ENCODE data around the gene ITGB4. TPM values are rescaled to one million over a fixed set of nuclear protein-coding genes. Genes with fewer than 3 reads are reported as not detected.

ITGB4 gene
- total and polyA plus RNA-seq, 2 donors (not counting 3 experiments of a cell fraction or from before 2014, with no cell fraction given): 4.2 to 6.7 TPM

DNA sequence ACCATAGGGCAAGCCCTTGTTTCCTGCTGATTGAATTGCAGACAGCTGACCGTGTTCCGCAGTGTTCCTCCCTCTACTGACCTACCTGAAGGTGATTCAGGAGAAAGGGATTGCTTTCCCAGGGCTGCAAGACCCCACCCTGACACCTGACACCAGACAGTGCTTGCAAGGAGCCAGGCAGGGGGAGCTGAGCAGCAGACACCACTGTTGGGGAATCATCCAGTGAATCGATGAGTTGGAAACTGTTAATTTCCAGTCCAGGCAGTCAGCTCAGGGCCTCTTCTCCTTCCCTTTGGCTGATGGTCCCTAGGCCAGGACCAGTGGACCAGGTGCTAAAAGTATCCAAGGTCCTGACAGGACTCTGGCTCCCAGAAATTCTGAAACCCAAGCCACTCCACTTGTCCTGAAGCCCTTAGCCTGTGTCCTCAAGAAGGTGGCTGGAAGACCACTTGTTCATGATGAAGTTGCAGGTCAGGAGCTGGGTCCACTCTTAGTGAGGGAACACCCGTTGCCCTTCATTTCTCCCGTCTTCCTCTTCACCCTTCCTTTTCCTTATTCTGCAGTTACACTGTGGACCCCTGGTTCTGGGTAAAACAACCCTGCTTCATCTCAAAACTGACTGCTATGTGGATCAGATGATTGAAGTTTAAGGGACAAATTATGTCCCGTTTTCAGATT lies 53.9 kb downstream of the ITGB4 start:
- DNase-seq (ENCODE audit: low read depth, low spot score): no peak
- ChIA-PET POLR2A (interaction anchor here (0.8 to 5.2 kb wide), 4 partner anchors 10 to 55 kb away, joined by 3 to 24 read pairs (median 4); partner anchors contain the start of genes GALK1 and UNK), CTCF (interaction anchor here (1.6 to 3.5 kb wide), 5 partner anchors 8 to 121 kb away, joined by 4 to 19 read pairs (median 16); partner anchors contain the start of genes GALK1, TRIM65 and UNK)
- Histone ChIP-seq H3K9me3 (replicated peaks; ENCODE audit: control insufficient read depth, insufficient read depth, low read length) (no peaks in the 10 kb centered on the region), H3K36me3 (ENCODE audit: control insufficient read depth in 2 of 2, extremely low read depth in 1 of 2, insufficient read depth in 2 of 2, low read length in 2 of 2) (peaks cover 14 to 16% of the 10 kb centered on the region in 2 experiments), H3K9ac (replicated peaks; ENCODE audit: extremely low read depth, insufficient read depth, low read length) (no peak overlapping the region), H3K27me3 (ENCODE audit: control insufficient read depth in 2 of 2, insufficient read depth in 2 of 2, low read length in 2 of 2) (no peaks in the 10 kb centered on the region), H3K27ac (ENCODE audit: insufficient read depth, low read depth, low read length) (no peak overlapping the region), H3K4me1 (ENCODE audit: control insufficient read depth, extremely low read depth, insufficient read depth, low read length) (peaks cover 9% of the 10 kb centered on the region), H3K9me1 (replicated peaks; ENCODE audit: control insufficient read depth, extremely low read depth, insufficient read depth, low read length) (no peaks in the 10 kb centered on the region), H3K4me2 (ENCODE audit: insufficient read depth, low read length) (no peak overlapping the region), H3K4me3 (replicated peaks in 1 of 3; ENCODE audit: insufficient read depth in 1 of 3, low read depth in 1 of 3, low read length in 3 of 3) (no peak overlapping the region), H2AFZ (ENCODE audit: low read depth, low read length) (no peak overlapping the region), H4K20me1 (replicated peaks; ENCODE audit: control insufficient read depth, extremely low read depth, insufficient read depth, low read length) (peaks cover 6% of the 10 kb centered on the region), H3K79me2 (ENCODE audit: control insufficient read depth, insufficient read depth, low read length) (peaks cover 18% of the 10 kb centered on the region)
- BruUV-seq (replicated peaks): no TSS peak
- intact Hi-C loops (cut with micrococcal nuclease): loop anchor here (1.0 to 10.0 kb wide), 3 partner anchors 52 to 230 kb away; partner anchors contain the start of genes CDK3 and TRIM65
- FAIRE-seq: peak; percentile 40
- dilution Hi-C loops (cut with MboI; ENCODE audit: extremely low pct_ligation_motif_present, low sequenced_read_pairs): no loop called here
- TF ChIP-seq POLR2A (IDR thresholded peaks at IDR 0.05; ENCODE audit: low read depth, low read length) (no peak), FOS (IDR thresholded peaks at IDR 0.05; ENCODE audit: borderline replicate concordance, insufficient read depth, low read length) (no peak)

DNA sequence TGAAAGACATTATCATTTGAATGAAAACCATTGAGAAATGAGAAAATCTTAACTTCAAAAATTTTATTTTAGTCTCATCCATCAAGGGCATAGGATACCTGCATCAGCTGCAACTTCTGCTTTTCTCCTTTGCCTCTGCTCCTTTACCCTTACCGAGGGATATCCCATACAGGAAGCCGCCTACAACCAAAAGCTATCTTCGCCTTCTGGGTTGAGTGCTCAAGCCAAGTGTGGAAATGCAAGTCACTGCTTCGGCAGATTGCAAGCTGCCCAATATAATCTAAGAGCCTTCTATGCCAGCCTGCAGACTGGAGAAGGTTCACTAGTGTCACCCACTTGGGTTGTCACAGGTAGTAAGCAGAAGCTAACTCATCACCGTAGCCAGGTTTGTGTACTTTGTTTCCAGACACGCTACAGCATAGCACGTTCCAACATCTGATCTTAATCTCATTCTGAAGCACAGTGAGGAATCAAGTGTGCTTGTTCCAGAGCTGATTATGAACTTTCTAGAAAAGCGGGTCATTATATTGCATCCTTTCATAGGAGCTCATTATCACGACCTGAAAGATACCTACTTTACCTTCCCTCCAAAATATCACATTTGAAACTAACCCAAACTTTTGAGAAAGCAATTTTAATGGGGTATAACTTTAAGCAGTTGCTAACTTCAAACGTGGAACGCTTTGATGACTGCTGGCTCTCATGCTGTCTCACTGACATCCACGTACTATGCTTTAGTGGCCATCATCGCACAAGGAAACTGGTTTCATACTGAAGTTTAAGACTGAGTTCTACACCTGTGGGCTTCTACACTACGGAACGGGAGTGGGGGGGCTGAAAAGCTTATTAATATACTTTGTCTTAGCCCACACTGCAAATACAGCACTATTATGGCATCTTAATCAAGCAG lies 55.4 kb downstream of the ITGB4 start:
- CTCF ChIA-PET: interaction anchor here (0.8 to 3.3 kb wide), 10 partner anchors 9 to 120 kb away, joined by 3 to 16 read pairs (median 4); partner anchors contain the start of genes GALK1 and TRIM65
- no peak overlapping the region for H3K27ac ChIP-seq (ENCODE audit: insufficient read depth, low read depth, low read length)
- no peak overlapping the region for H2AFZ ChIP-seq (ENCODE audit: low read depth, low read length)
- H3K79me2 ChIP-seq (ENCODE audit: control insufficient read depth, insufficient read depth, low read length): peaks cover 18% of the 10 kb centered on the region
- intact Hi-C loops (cut with micrococcal nuclease): loop anchor here (5.0 to 10.0 kb wide), 2 partner anchors 121 to 228 kb away; partner anchors contain the start of genes CDK3 and TRIM65
- no TSS peak for BruUV-seq (replicated peaks)
- POLR2A ChIA-PET: interaction anchor here (1.1 to 5.2 kb wide), 4 partner anchors 8 to 79 kb away, joined by 3 to 24 read pairs (median 10); partner anchors contain the start of genes GALK1, UNK and WBP2
- dilution Hi-C loops (cut with MboI; ENCODE audit: extremely low pct_ligation_motif_present, low sequenced_read_pairs): no loop called here
- no peak overlapping the region for H3K9ac ChIP-seq (replicated peaks; ENCODE audit: extremely low read depth, insufficient read depth, low read length)
- peak overlapping the region; percentile 73 for H3K4me2 ChIP-seq (ENCODE audit: insufficient read depth, low read length)
- H3K36me3 ChIP-seq (ENCODE audit: control insufficient read depth in 2 of 2, extremely low read depth in 1 of 2, insufficient read depth in 2 of 2, low read length in 2 of 2): peaks cover 14 to 16% of the 10 kb centered on the region in 2 experiments
- FAIRE-seq: peak; percentile 54
- DNase-seq (ENCODE audit: low read depth, low spot score): no peak
- H3K27me3 ChIP-seq (ENCODE audit: control insufficient read depth in 2 of 2, insufficient read depth in 2 of 2, low read length in 2 of 2): no peaks in the 10 kb centered on the region
- H3K4me3 ChIP-seq (replicated peaks in 1 of 3; ENCODE audit: insufficient read depth in 1 of 3, low read depth in 1 of 3, low read length in 3 of 3): peak overlapping the region in 1 of 3 experiments; percentile 87
- no peaks in the 10 kb centered on the region for H3K9me1 ChIP-seq (replicated peaks; ENCODE audit: control insufficient read depth, extremely low read depth, insufficient read depth, low read length)
- TF ChIP-seq FOS (IDR thresholded peaks at IDR 0.05; ENCODE audit: borderline replicate concordance, insufficient read depth, low read length) (no peak), POLR2A (IDR thresholded peaks at IDR 0.05; ENCODE audit: low read depth, low read length) (peak; percentile 73), EZH2 (IDR thresholded peaks at IDR 0.05; ENCODE audit: borderline replicate concordance, low read depth, low read length, severe bottlenecking) (no peak), POLR2AphosphoS5 (IDR thresholded peaks at IDR 0.05; ENCODE audit: insufficient read depth, low read depth, low read length) (peak; percentile 54), GATA2 (IDR thresholded peaks at IDR 0.05; ENCODE audit: insufficient read depth, insufficient read length, low read depth, low read length) (peak; percentile 46)
- peaks cover 9% of the 10 kb centered on the region for H3K4me1 ChIP-seq (ENCODE audit: control insufficient read depth, extremely low read depth, insufficient read depth, low read length)
- no peaks in the 10 kb centered on the region for H3K9me3 ChIP-seq (replicated peaks; ENCODE audit: control insufficient read depth, insufficient read depth, low read length)
- peaks cover 6% of the 10 kb centered on the region for H4K20me1 ChIP-seq (replicated peaks; ENCODE audit: control insufficient read depth, extremely low read depth, insufficient read depth, low read length)
